ENCODE measurements around the gene FAM184B.

The FAM184B gene

DNA sequence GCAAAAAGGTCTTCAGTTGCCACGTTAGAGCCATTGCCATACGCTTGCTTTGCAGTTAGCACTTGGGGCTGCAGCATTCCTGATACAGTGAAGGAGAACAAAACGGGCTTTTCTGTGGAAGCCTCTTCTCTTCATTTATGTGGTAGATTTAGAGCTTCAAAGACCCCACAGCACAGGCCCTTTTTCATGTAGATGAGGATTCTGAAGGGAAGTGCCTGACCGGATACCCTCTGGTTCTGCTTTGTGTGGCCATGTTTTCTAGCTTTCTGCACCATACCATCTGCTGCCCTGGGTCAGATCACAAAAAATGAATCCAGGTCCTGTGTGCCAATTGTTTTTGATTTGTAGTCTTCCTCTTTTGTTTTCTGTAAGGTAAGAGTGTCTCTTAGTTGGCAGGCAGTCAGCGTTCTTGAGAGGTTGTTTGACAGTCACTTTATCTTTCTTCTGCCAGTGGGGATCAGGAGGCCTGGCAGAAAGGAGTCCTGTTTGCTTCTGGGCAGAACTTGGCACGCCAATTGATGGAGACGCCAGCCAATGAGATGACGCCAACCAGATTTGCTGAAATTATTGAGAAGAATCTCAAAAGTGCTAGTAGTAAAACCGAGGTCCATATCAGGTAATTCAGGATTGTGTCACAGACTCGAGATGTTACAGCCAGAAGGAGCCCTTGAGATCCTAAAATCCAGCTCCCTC is 196.8 kb downstream of the FAM184B start (continued):
- TF ChIP-seq ZNF501 (tag by site-specific recombination; IDR thresholded peaks at IDR 0.05) (no peak), ZNF76 (tag by site-specific recombination; IDR thresholded peaks at IDR 0.05; ENCODE audit: borderline replicate concordance, low read depth) (no peak), ZNF112 (tag by site-specific recombination; IDR thresholded peaks at IDR 0.05) (no peak), HOXA7 (CRISPR knock-in tag; IDR thresholded peaks at IDR 0.05; ENCODE audit: borderline replicate concordance) (no peak), ZSCAN16 (tag by site-specific recombination; IDR thresholded peaks at IDR 0.05) (no peak), ZNF214 (tag by site-specific recombination; IDR thresholded peaks at IDR 0.05; ENCODE audit: borderline replicate concordance) (no peak)
- TF ChIP-seq, protein P1, sequence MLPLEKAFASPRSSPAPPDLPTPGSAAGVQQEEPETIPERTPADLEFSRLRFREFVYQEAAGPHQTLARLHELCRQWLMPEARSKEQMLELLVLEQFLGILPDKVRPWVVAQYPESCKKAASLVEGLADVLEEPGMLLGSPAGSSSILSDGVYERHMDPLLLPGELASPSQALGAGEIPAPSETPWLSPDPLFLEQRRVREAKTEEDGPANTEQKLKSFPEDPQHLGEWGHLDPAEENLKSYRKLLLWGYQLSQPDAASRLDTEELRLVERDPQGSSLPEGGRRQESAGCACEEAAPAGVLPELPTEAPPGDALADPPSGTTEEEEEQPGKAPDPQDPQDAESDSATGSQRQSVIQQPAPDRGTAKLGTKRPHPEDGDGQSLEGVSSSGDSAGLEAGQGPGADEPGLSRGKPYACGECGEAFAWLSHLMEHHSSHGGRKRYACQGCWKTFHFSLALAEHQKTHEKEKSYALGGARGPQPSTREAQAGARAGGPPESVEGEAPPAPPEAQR (tag by site-specific recombination; IDR thresholded peaks at IDR 0.05) = no peak
- TF ChIP-seq, protein P2, sequence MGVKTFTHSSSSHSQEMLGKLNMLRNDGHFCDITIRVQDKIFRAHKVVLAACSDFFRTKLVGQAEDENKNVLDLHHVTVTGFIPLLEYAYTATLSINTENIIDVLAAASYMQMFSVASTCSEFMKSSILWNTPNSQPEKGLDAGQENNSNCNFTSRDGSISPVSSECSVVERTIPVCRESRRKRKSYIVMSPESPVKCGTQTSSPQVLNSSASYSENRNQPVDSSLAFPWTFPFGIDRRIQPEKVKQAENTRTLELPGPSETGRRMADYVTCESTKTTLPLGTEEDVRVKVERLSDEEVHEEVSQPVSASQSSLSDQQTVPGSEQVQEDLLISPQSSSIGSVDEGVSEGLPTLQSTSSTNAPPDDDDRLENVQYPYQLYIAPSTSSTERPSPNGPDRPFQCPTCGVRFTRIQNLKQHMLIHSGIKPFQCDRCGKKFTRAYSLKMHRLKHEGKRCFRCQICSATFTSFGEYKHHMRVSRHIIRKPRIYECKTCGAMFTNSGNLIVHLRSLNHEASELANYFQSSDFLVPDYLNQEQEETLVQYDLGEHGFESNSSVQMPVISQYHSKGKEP (tag by site-specific recombination; IDR thresholded peaks at IDR 0.05) = no peak

DNA sequence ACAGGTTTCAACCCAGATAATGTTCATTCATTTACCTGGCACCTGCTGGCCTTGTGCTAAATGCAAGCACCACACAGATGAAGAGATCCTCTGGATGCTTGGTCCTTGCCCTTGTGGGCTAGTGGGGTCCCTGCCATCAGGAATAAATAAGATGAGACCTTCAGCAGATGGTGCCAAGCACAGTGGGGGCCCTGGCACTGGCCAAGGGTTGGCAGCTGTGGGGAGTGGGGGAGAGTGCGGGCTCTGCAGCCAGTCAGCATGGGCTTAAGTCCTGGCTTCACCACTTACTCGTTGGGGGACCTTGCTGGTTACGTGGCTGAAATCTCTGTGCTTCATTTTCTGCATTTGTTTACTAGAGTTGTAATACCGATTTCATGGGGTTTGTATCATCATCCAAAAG is 197.5 kb downstream of the FAM184B start:
- CTCF ChIA-PET = interaction anchor here (0.6 kb wide), 1 partner anchor 9 kb away, joined by 4 read pairs; no protein-coding TSS in a partner anchor
- POLR2A ChIA-PET = no interaction called here
- H3K4me1 ChIP-seq (ENCODE audit: control insufficient read depth, insufficient read depth, low read length) = no peaks in the 10 kb centered on the region
- no peak overlapping the region for H3K4me3 ChIP-seq (ENCODE audit: low read depth, low read length)
- H3K36me3 ChIP-seq (ENCODE audit: control insufficient read depth in 2 of 2, insufficient read depth in 1 of 2, low read length in 2 of 2) = peaks cover 0 to 95% of the 10 kb centered on the region in 2 experiments; a peak in 2 of 3 replicates
- TF ChIP-seq ZNF623 (tag by site-specific recombination; IDR thresholded peaks at IDR 0.05) = no peak
- TF ChIP-seq, protein P3, sequence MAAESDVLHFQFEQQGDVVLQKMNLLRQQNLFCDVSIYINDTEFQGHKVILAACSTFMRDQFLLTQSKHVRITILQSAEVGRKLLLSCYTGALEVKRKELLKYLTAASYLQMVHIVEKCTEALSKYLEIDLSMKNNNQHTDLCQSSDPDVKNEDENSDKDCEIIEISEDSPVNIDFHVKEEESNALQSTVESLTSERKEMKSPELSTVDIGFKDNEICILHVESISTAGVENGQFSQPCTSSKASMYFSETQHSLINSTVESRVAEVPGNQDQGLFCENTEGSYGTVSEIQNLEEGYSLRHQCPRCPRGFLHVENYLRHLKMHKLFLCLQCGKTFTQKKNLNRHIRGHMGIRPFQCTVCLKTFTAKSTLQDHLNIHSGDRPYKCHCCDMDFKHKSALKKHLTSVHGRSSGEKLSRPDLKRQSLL (tag by site-specific recombination; IDR thresholded peaks at IDR 0.05) = no peak
- no peak for TF ChIP-seq GFI1B (tag by site-specific recombination; IDR thresholded peaks at IDR 0.05)
- no peak for TF ChIP-seq MEIS1 (CRISPR knock-in tag; IDR thresholded peaks at IDR 0.05; ENCODE audit: borderline replicate concordance)
- TF ChIP-seq TRIM28 (IDR thresholded peaks at IDR 0.05; ENCODE audit: borderline replicate concordance, low read length) = no peak
- no peak for TF ChIP-seq ZIC2 (tag by site-specific recombination; IDR thresholded peaks at IDR 0.05)
- TF ChIP-seq, protein P2 (tag by site-specific recombination; IDR thresholded peaks at IDR 0.05) = no peak
- no peak for TF ChIP-seq ZNF747 (tag by site-specific recombination; IDR thresholded peaks at IDR 0.05)
- no peak for TF ChIP-seq ZNF26 (tag by site-specific recombination; IDR thresholded peaks at IDR 0.05)
- H3K27ac ChIP-seq (ENCODE audit: extremely low read depth, low read depth, low read length) = no peak overlapping the region
- no peaks in the 10 kb centered on the region for H3K9me3 ChIP-seq (ENCODE audit: control insufficient read depth, insufficient read depth, low read depth, low read length)
